ENCODE measurements around the gene FAM9C. TPM values are rescaled to one million over a fixed set of nuclear protein-coding genes. Genes with fewer than 3 reads are reported as not detected.
"Not testable (repeated sequence)": the region's sequence is repeated elsewhere in the genome, so short reads cannot be mapped to it uniquely, and the experiment has no call there.

The FAM9C gene
- total and polyA plus RNA-seq, 2 of the 4 experiments (the other 2 are of a cell fraction), result not detected

GRCh38 chrX:13016731-13017130, 27.7 kb downstream of the FAM9C start:
- H3K36me3 ChIP-seq (ENCODE audit: control insufficient read depth, insufficient read depth, low read length); H3K4me2 ChIP-seq (ENCODE audit: low read depth, low read length); H2AK5ac ChIP-seq (ENCODE audit: low read depth, low read length); H3K14ac ChIP-seq (replicated peaks; ENCODE audit: low read depth, low read length); CTCF ChIA-PET; H4K8ac ChIP-seq (ENCODE audit: low read depth in 2 of 2, low read length in 2 of 2); dilution Hi-C loops (cut with HindIII; ENCODE audit: low sequenced_read_pairs, unreplicated experiment); H2BK20ac ChIP-seq (ENCODE audit: low read depth, low read length); H2BK15ac ChIP-seq (ENCODE audit: low read depth, low read length); DNase-seq; H3K23ac ChIP-seq (ENCODE audit: low read depth, low read length); H3K9me3 ChIP-seq (ENCODE audit: control insufficient read depth, insufficient read depth, low read length); H4K5ac ChIP-seq (ENCODE audit: low read depth, low read length); H2BK120ac ChIP-seq (ENCODE audit: low read depth, low read length); H3K27ac ChIP-seq (ENCODE audit: insufficient read depth, low read length); in situ Hi-C loops (cut with MboI; ENCODE audit: low sequenced_read_pairs); H4K20me1 ChIP-seq (ENCODE audit: insufficient read depth, low read length); H2AFZ ChIP-seq (replicated peaks; ENCODE audit: low read length, poor library complexity); H3K4me1 ChIP-seq (ENCODE audit: control insufficient read depth, insufficient read depth, low read length); H3K9ac ChIP-seq (ENCODE audit: low read depth, low read length); H3K79me1 ChIP-seq (ENCODE audit: low read depth in 1 of 2, low read length in 2 of 2); ATAC-seq (ENCODE audit: low read depth); H4K91ac ChIP-seq (ENCODE audit: insufficient read depth, low read depth, low read length); H3K27me3 ChIP-seq (ENCODE audit: control insufficient read depth, insufficient read depth, low read length); POLR2A ChIA-PET (ENCODE audit: unreplicated experiment); H2BK5ac ChIP-seq (ENCODE audit: low read depth, low read length, poor library complexity, severe bottlenecking); H3K18ac ChIP-seq (ENCODE audit: low read depth, low read length); H3K56ac ChIP-seq (ENCODE audit: extremely low read depth, insufficient read depth, low read length); H3K4ac ChIP-seq (ENCODE audit: low read depth, low read length); H3K4me3 ChIP-seq (ENCODE audit: insufficient read depth, low read depth, low read length); H3K9me1 ChIP-seq (ENCODE audit: insufficient read depth, low read length); H2AK9ac ChIP-seq (replicated peaks; ENCODE audit: low read depth, low read length, poor library complexity); BruUV-seq (replicated peaks); intact Hi-C loops (cut with micrococcal nuclease): not testable (repeated sequence)
- WGBS, 2 experiments (ENCODE audit: extremely low coverage in 2 of 2, insufficient read length in 1 of 2), result 50% methylated on average over 1 of the region's 6 CpGs; no CpG with 5 or more reads in 1 of the 2 experiments
